IPS DF 6.9 (cell line): ENCODE data around the gene FXYD3.

Experiments used
- DNase-seq: peaks from one replicate; pipeline ENCODE4 v3.0.0-alpha.2; 2013; ENCODE audit warnings: low read depth, low spot score
- H3K27ac ChIP-seq: one replicate; pipeline ENCODE4 v1.5.1; 2013; ENCODE audit warnings: low read length, control low read depth
- H3K27me3 ChIP-seq: 2 replicates; pipeline ENCODE4 v1.6.1; 2013; ENCODE audit warnings: mild to moderate bottlenecking, low read length; ENCODE audit not compliant: control insufficient read depth, insufficient read depth
- H3K36me3 ChIP-seq: 2 replicates; pipeline ENCODE4 v1.6.1; 2013; ENCODE audit warnings: low read length; ENCODE audit not compliant: control insufficient read depth, insufficient read depth
- H3K4me1 ChIP-seq: 2 replicates; pipeline ENCODE4 v1.6.1; 2013; ENCODE audit warnings: low read length; ENCODE audit not compliant: control insufficient read depth, insufficient read depth
- H3K4me3 ChIP-seq: 2 replicates; pipeline ENCODE4 v1.5.1; 2013; ENCODE audit warnings: mild to moderate bottlenecking, low read length
- H3K9me3 ChIP-seq: 2 replicates; pipeline ENCODE4 v1.6.1; 2013; ENCODE audit warnings: low read length, inconsistent platforms; ENCODE audit not compliant: control insufficient read depth, insufficient read depth
- WGBS: extraction: QIAGEN DNeasy Blood & Tissue Kit; methylation state at CpG from one replicate; pipeline ENCODE4 v1.1.7; 2013; ENCODE audit warnings: mixed read lengths, missing lambda C conversion rate; ENCODE audit not compliant: insufficient read length, insufficient coverage; 5-methylcytosine and 5-hydroxymethylcytosine counted together

Gene FXYD3

DNA sequence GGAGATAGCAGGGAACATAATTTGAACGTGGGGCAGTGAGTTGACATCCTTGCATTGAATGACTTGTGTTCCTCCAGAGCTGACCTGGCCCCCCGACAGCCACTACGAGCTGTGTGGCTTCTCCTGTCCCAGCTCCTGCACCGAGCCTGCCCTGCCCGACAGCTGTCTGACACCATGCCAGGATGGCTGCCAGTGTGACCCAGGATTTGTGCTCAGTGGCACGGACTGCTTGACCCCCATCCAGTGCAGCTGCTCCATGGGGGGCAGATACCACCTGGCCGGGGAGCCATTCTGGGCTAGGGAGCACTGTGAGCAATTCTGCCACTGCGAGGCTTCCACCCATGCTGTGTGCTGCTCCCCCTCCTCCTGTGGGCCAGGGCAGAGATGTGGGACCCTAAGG lies 29.2 kb upstream of the FXYD3 start:
- peaks cover 3% of the 10 kb centered on the region for H3K4me1 ChIP-seq
- no peak overlapping the region for H3K27ac ChIP-seq
- H3K27me3 ChIP-seq, result no peaks in the 10 kb centered on the region
- H3K9me3 ChIP-seq, result no peaks in the 10 kb centered on the region
- DNase-seq, result no peak
- WGBS, result no CpG with 5 or more reads among the region's 8 CpGs
- H3K36me3 ChIP-seq, result no peaks in the 10 kb centered on the region
- no peak overlapping the region for H3K4me3 ChIP-seq

DNA sequence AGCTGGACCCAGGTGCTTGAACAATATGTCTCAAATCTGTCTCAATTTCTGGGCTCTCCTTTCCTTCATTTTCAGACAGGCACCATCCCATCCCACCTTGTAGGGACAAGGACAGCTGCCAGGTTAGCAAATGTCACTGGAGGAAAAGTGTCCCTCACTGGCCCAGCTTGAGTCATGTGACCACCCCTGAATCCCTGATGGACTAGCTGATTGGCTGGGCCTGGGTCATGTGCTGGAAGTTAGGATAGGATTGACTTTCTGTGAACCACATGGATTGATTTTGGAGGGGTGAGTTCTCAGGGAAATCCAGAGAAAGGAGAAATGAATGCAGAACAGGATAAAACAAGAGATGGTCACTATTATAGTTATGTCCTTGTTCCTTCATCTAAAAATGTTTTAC lies 28.2 kb upstream of the FXYD3 start:
- no peaks in the 10 kb centered on the region for H3K9me3 ChIP-seq
- H3K27me3 ChIP-seq, result no peaks in the 10 kb centered on the region
- H3K27ac ChIP-seq, result no peak overlapping the region

DNA sequence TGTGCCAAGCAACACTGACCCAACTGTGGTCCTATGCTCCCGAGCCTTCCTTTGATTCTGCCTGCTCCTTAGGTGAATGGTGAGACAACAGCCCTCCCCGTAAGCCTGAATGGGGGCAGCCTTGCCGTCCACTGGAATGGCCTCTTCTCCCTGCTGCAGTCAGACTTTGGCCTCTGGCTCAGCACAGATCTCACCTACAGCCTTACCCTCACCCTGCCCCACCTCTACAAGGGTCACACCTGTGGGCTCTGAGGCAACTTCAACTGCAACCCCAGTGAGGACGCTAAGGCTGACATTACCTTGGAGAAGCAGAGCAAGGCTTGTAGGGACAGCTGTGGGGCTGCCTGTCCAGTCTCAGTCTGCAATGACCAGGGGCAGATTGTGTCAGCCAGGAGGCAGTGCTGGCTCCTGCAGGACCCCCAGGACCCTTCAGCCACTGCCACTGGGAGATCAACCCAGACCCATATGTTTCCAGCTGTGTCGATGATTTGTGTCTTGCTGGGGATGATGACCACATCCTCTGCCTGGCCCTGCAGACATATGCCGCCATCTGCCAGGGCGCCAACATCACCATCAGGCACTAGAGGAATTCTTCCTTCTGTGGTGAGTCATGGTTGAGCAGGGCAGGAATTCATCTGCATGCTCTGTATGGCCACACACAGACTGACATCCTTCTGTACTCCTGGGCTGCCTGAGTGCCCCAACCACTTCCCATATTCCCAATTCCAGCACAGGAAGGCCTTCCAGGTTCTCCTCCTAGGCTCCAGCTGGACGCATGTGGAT lies 27.3 kb upstream of the FXYD3 start:
- H3K36me3 ChIP-seq, result no peaks in the 10 kb centered on the region
- no peaks in the 10 kb centered on the region for H3K27me3 ChIP-seq
- no peak overlapping the region for H3K4me3 ChIP-seq
- peaks cover 3% of the 10 kb centered on the region for H3K4me1 ChIP-seq
- no peak for DNase-seq
- H3K27ac ChIP-seq, result no peak overlapping the region
- WGBS, result no CpG with 5 or more reads among the region's 8 CpGs
- H3K9me3 ChIP-seq, result no peaks in the 10 kb centered on the region

More for the DNA sequence above, 28.2 kb upstream of the FXYD3 start:
- Histone ChIP-seq H3K36me3 (no peaks in the 10 kb centered on the region), H3K4me1 (peaks cover 3% of the 10 kb centered on the region), H3K4me3 (no peak overlapping the region)
- no peak for DNase-seq

DNA sequence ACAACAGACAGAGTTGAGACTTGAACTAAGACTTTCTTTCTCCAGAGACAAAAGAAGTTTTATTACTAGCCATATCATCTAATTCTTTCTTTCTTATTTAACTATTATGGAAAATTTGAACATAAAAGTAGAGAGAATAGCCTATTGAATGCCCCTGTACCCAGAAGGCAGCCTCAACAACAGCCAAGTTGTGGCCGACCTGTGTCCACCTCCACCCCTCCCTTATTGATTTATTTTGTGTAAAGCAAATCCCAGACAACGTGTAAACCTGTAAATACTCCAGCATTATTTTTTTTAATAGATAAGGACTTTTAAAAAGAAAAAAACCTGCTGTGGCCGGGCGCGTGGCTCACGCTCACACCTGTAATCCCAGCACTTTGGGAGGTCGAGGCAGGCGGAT lies 26.1 kb upstream of the FXYD3 start:
- Histone ChIP-seq H3K27ac (no peak overlapping the region), H3K9me3 (no peaks in the 10 kb centered on the region), H3K27me3 (no peaks in the 10 kb centered on the region), H3K36me3 (no peaks in the 10 kb centered on the region), H3K4me3 (no peak overlapping the region), H3K4me1 (peaks cover 3% of the 10 kb centered on the region)
- no peak for DNase-seq
- no CpG with 5 or more reads among the region's 8 CpGs for WGBS

DNA sequence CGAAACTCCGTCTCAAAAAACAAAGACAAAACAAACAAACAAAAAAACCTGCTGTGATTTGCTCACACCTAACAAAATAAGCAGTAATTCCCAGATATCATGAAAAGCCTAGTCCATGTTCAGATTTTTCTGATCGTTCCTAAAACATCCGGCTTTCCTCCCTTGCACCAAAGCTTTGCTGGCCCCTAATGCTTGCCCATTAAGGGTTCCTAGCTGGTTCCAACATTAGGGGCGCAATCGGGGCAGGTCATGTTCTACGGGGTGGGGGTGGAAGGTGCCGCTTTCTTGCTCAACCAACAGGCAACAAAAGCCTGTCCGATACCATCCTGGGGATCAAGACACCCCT lies 25.5 kb upstream of the FXYD3 start:
- DNase-seq, result no peak
- H3K4me1 ChIP-seq, result peaks cover 3% of the 10 kb centered on the region
- no peak overlapping the region for H3K27ac ChIP-seq
- H3K9me3 ChIP-seq, result no peaks in the 10 kb centered on the region
- no CpG with 5 or more reads among the region's 9 CpGs for WGBS
- no peaks in the 10 kb centered on the region for H3K36me3 ChIP-seq
- H3K27me3 ChIP-seq, result no peaks in the 10 kb centered on the region
- no peak overlapping the region for H3K4me3 ChIP-seq

DNA sequence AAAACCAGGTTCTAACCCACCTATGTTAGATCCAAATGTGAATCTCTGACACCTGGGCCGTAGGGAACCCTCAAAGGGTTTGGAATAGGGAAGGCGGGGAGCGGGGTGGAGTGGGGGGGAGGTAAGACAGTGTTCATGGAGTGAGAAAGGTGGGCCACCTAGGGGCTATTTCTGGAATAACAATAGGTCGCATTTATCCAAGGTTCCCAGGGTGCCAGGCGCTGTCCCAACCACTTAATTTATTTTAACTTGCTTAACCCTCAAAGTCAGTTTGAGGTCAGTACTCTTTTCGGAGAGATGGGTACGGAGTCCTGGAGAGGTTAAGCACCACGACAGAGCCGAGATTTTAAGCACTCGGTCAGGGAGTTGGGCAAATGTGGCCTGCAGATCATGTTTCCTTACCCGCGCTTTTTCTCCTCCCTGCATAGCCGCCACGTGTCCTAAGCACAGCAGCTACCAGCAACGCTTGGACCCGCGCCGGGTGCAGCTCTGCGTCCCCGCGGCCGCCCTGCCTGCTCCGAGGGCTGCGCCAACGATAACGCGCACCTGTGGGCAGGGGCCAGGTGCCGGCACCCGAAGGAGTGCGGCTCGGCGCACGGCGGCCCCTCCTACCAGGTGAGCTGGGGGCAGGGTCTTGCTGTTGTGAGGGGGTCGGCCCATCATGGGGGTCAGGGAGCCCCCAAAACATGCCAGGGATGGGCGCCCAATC lies 25.0 kb upstream of the FXYD3 start:
- WGBS, result no CpG with 5 or more reads among the region's 36 CpGs
- Histone ChIP-seq H3K27ac (no peak overlapping the region), H3K4me1 (peaks cover 3% of the 10 kb centered on the region), H3K4me3 (peak overlapping the region; percentile 10; the same call in 1 of the 2 replicates), H3K27me3 (no peaks in the 10 kb centered on the region), H3K36me3 (no peaks in the 10 kb centered on the region), H3K9me3 (no peaks in the 10 kb centered on the region)
- DNase-seq, result peak; percentile 54

DNA sequence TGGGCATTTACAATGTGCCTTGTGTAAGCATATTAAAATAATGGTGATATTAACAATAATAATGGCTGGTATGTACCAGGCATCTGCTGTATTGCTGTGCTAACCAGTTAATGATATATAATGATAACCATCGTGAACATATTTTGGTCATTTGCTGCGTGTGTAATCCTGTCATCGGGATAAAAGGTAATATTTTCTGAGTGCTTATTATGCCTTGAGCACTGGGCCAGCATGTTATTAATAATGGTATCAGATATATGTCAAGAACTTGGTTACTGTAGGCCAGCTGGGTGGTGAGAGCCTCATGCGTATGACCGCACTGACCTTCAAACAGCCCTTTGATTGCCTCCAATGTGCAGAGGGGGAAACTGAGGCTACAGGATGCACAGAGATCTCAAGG lies 22.2 kb upstream of the FXYD3 start:
- H3K27me3 ChIP-seq, result no peaks in the 10 kb centered on the region
- no peaks in the 10 kb centered on the region for H3K9me3 ChIP-seq
- H3K4me3 ChIP-seq, result no peak overlapping the region
- H3K4me1 ChIP-seq, result peaks cover 3% of the 10 kb centered on the region
- no peak for DNase-seq
- H3K36me3 ChIP-seq, result no peaks in the 10 kb centered on the region
- H3K27ac ChIP-seq, result no peak overlapping the region
- no CpG with 5 or more reads among the region's 5 CpGs for WGBS

DNA sequence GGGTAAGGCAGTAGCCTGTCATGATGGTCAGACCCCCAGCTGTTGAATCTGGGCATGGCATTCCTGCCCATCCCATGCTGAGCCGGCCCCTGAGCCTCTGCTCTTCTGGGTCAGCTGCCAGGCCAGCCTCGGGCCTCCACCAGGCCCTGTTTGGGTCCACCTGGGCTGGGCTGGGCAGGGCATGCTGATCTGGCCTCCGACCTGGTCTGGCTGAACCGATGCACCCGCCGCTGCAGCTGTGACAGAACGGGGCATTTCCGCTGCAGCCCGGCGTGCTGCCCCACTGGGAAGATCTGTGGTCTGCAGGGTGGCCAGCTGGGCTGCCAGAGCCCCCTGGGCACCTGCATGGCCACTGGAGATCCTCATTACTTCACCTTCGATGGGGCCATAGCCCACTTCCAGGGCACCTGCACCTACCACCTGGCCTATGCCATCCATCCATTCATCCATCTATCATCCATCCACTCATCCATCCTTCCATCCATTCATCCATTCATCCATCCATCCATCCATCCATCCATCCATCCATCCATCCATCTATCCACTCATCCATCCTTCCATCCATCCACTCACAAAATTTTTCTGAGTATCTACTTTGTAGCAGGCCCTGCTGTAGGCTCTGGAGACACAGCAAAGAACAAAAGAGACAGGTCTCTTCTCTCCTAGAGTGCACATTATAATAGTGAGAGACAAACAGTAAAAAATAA lies 21.5 kb upstream of the FXYD3 start:
- H3K27me3 ChIP-seq, result no peaks in the 10 kb centered on the region
- no peak overlapping the region for H3K4me3 ChIP-seq
- H3K9me3 ChIP-seq, result no peaks in the 10 kb centered on the region
- H3K4me1 ChIP-seq, result peaks cover 3% of the 10 kb centered on the region
- no peak for DNase-seq
- H3K27ac ChIP-seq, result no peak overlapping the region
- no CpG with 5 or more reads among the region's 11 CpGs for WGBS
- H3K36me3 ChIP-seq, result no peaks in the 10 kb centered on the region

DNA sequence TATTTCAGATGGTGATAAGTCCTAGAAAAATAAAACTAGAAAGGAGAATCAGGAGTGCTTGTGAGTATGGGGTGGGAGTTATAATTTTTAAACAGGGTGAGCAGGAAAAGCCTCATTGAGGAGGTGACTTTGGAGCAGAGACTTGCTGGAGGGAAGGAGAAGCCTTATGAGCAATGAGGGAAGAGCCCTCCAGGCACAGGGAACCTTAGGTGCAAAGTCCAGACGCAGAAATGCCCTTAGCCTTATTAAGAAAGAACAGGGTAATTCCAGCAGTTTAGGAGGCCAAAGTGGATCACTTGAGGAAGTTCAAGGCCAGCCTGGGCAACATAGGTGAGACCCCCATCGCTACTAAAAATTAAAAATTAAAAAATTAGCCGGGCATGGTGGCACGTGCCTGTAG lies 21.0 kb upstream of the FXYD3 start:
- DNase-seq, result no peak
- WGBS, result no CpG with 5 or more reads among the region's 4 CpGs
- Histone ChIP-seq H3K27ac (no peak overlapping the region), H3K27me3 (no peaks in the 10 kb centered on the region), H3K4me1 (peaks cover 3% of the 10 kb centered on the region), H3K36me3 (no peaks in the 10 kb centered on the region), H3K4me3 (no peak overlapping the region), H3K9me3 (no peaks in the 10 kb centered on the region)

DNA sequence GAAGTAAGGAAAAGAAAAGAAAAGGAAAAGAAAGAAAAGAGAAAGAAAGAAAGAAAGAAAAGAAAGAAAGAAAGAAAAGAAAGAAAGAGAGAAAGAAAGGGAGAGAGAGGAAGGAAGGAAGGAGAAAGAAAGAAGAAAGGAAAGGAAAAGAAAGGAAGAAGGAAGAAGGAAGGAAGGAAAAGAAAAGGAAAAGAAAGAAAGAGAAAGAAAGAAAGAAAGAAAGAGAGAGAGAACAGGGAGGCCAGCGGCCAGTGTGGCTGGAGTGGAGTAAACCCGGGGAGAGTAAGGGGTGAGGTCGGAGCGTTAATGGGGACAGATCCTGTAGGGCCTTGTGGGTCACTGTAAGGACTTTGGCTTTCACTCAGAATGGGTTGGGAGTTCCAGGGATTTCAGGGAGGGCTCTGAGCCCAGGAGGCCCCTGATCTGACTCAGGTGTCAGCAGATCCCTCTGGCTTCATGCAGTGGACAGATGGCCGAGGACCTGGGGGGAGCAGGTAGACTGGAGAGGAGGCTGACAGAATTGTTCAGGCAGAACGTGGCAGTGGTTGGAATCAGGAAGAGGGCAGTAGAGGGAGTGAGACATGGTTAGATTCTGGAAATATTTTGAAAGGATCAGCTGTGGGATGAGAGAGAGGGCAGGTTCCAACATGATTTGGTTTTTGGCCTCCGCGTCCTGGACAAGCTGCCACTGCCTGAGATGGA lies 19.8 kb upstream of the FXYD3 start:
- Histone ChIP-seq H3K27me3 (no peaks in the 10 kb centered on the region), H3K36me3 (no peaks in the 10 kb centered on the region), H3K27ac (no peak overlapping the region), H3K4me1 (no peaks in the 10 kb centered on the region; the same call in 1 of the 2 replicates), H3K4me3 (no peak overlapping the region), H3K9me3 (no peaks in the 10 kb centered on the region)
- no peak for DNase-seq
- no CpG with 5 or more reads among the region's 8 CpGs for WGBS
